ENCODE measurements around the gene ST7. TPM values are rescaled to one million over a fixed set of nuclear protein-coding genes. Genes with fewer than 3 reads are reported as not detected.
A peak's percentile ranks its signal among the peaks of the same experiment; 100 is the strongest.

Gene ST7
- total RNA-seq, 1 donor from 2014 or later: 12.9 TPM

- no peak for TF ChIP-seq CTCF (IDR thresholded peaks at IDR 0.05; ENCODE audit: insufficient read depth, low read length, severe bottlenecking)
- no peaks in the 10 kb centered on the region for H3K36me3 ChIP-seq (ENCODE audit: control insufficient read depth, insufficient read depth, low read length)
- FAIRE-seq (no peak), DNase-seq (ENCODE audit: low read depth) (no peak)
- no peak overlapping the region for H3K4me3 ChIP-seq (ENCODE audit: low read depth, low read length)
- H3K27me3 ChIP-seq (ENCODE audit: control insufficient read depth, insufficient read depth, low read length): no peaks in the 10 kb centered on the region
Observed at GRCh38 chr7:117094457-117094856, 141.2 kb downstream of the ST7 start.

GRCh38 chr7:117095055-117095454 is 141.8 kb downstream of the ST7 start:
- H3K4me3 ChIP-seq (ENCODE audit: low read depth, low read length): no peak overlapping the region
- H3K36me3 ChIP-seq (ENCODE audit: control insufficient read depth, insufficient read depth, low read length): no peaks in the 10 kb centered on the region
- DNase-seq (ENCODE audit: low read depth) (no peak), FAIRE-seq (no peak)
- no peak for TF ChIP-seq CTCF (IDR thresholded peaks at IDR 0.05; ENCODE audit: insufficient read depth, low read length, severe bottlenecking)
- no peaks in the 10 kb centered on the region for H3K27me3 ChIP-seq (ENCODE audit: control insufficient read depth, insufficient read depth, low read length)

- Histone ChIP-seq H3K4me3 (ENCODE audit: low read depth, low read length) (no peak overlapping the region), H3K36me3 (ENCODE audit: control insufficient read depth, insufficient read depth, low read length) (no peaks in the 10 kb centered on the region), H3K27me3 (ENCODE audit: control insufficient read depth, insufficient read depth, low read length) (no peaks in the 10 kb centered on the region)
- TF ChIP-seq CTCF (IDR thresholded peaks at IDR 0.05; ENCODE audit: insufficient read depth, low read length, severe bottlenecking): no peak
- FAIRE-seq (no peak), DNase-seq (ENCODE audit: low read depth) (no peak)
Observed at GRCh38 chr7:117096330-117096729, 143.0 kb downstream of the ST7 start.

- FAIRE-seq: no peak
- no peak for TF ChIP-seq CTCF (IDR thresholded peaks at IDR 0.05; ENCODE audit: insufficient read depth, low read length, severe bottlenecking)
- Histone ChIP-seq H3K4me3 (ENCODE audit: low read depth, low read length) (no peak overlapping the region), H3K36me3 (ENCODE audit: control insufficient read depth, insufficient read depth, low read length) (no peaks in the 10 kb centered on the region), H3K27me3 (ENCODE audit: control insufficient read depth, insufficient read depth, low read length) (no peaks in the 10 kb centered on the region)
- DNase-seq (ENCODE audit: low read depth): no peak
Observed at GRCh38 chr7:117096942-117097341, 143.6 kb downstream of the ST7 start.

GRCh38 chr7:117097860-117098259 is 144.6 kb downstream of the ST7 start:
- no peaks in the 10 kb centered on the region for H3K27me3 ChIP-seq (ENCODE audit: control insufficient read depth, insufficient read depth, low read length)
- FAIRE-seq: no peak
- H3K4me3 ChIP-seq (ENCODE audit: low read depth, low read length): no peak overlapping the region
- TF ChIP-seq CTCF (IDR thresholded peaks at IDR 0.05; ENCODE audit: insufficient read depth, low read length, severe bottlenecking): no peak
- H3K36me3 ChIP-seq (ENCODE audit: control insufficient read depth, insufficient read depth, low read length): no peaks in the 10 kb centered on the region
- DNase-seq (ENCODE audit: low read depth): no peak

- Histone ChIP-seq H3K36me3 (ENCODE audit: control insufficient read depth, insufficient read depth, low read length) (no peaks in the 10 kb centered on the region), H3K27me3 (ENCODE audit: control insufficient read depth, insufficient read depth, low read length) (no peaks in the 10 kb centered on the region), H3K4me3 (ENCODE audit: low read depth, low read length) (no peak overlapping the region)
- no peak for FAIRE-seq
- peak; percentile 85 for DNase-seq (ENCODE audit: low read depth)
- no peak for TF ChIP-seq CTCF (IDR thresholded peaks at IDR 0.05; ENCODE audit: insufficient read depth, low read length, severe bottlenecking)
Observed at GRCh38 chr7:117098457-117098856, 145.2 kb downstream of the ST7 start.

All from bronchial epithelial cell (primary cell).